Activated CD4-positive, alpha-beta T cell treated with anti-CD3 and anti-CD28 coated beads, Interleukin-2, amount 10 ng/mL, durations not matched to agents 24 days and 14 days (primary cell): ENCODE measurements around the gene CCSER1. TPM values are rescaled to one million over a fixed set of nuclear protein-coding genes. Genes with fewer than 3 reads are reported as not detected.
"Not testable (repeated sequence)": the region's sequence is repeated elsewhere in the genome, so short reads cannot be mapped to it uniquely, and the experiment has no call there.

Source experiments
- DNase-seq: peaks from one replicate; pipeline ENCODE4 v3.0.0; 2022
- H3K27ac Mint-ChIP-seq: one replicate; pipeline ENCODE4 v1.8.0; 2022; ENCODE audit warnings: mild to moderate bottlenecking, mixed read lengths
- H3K27me3 Mint-ChIP-seq: one replicate; pipeline ENCODE4 v1.8.0; 2022; ENCODE audit warnings: mixed read lengths
- H3K36me3 Mint-ChIP-seq: one replicate; pipeline ENCODE4 v1.8.0; 2022; ENCODE audit warnings: low read depth, mild to moderate bottlenecking, mixed read lengths
- H3K4me1 Mint-ChIP-seq: one replicate; pipeline ENCODE4 v1.8.0; 2021; ENCODE audit warnings: mixed read lengths
- H3K4me3 Mint-ChIP-seq: one replicate; pipeline ENCODE4 v1.8.0; 2022; ENCODE audit warnings: mild to moderate bottlenecking, moderate library complexity, mixed read lengths
- H3K9me3 Mint-ChIP-seq: one replicate; pipeline ENCODE4 v1.8.0; 2021; ENCODE audit warnings: mixed read lengths
- intact Hi-C: fragments of 100-400 bp; cut with micrococcal nuclease; formaldehyde crosslinking; loops from one replicate; pipeline ENCODE4 v1.15.1; 2023
- total RNA-seq: library from RNA; stranded (reverse); gene quantifications from 2 replicates; pipeline ENCODE4 v1.2.3, GENCODE V29; 2022

CCSER1 gene
- total RNA-seq, 1 donor from 2014 or later = not detected

GRCh38 chr4:90837241-90837640 lies 710.0 kb downstream of the CCSER1 start:
- Mint-ChIP-seq H3K4me3 (no peak overlapping the region), H3K36me3 (no peaks in the 10 kb centered on the region), H3K27me3 (no peaks in the 10 kb centered on the region), H3K27ac (no peak overlapping the region), H3K9me3 (no peaks in the 10 kb centered on the region), H3K4me1 (no peaks in the 10 kb centered on the region)
- DNase-seq = no peak
- intact Hi-C loops = no loop called here

- DNase-seq, H3K27ac Mint-ChIP-seq, H3K4me1 Mint-ChIP-seq, H3K9me3 Mint-ChIP-seq, H3K27me3 Mint-ChIP-seq, H3K4me3 Mint-ChIP-seq, H3K36me3 Mint-ChIP-seq, intact Hi-C loops: not testable (repeated sequence)
Observed at GRCh38 chr4:90838859-90839258, 711.7 kb downstream of the CCSER1 start.

- H3K27ac Mint-ChIP-seq = no peak overlapping the region
- no peaks in the 10 kb centered on the region for H3K4me1 Mint-ChIP-seq
- intact Hi-C loops = no loop called here
- no peaks in the 10 kb centered on the region for H3K36me3 Mint-ChIP-seq
- H3K4me3 Mint-ChIP-seq = no peak overlapping the region
- no peaks in the 10 kb centered on the region for H3K9me3 Mint-ChIP-seq
- H3K27me3 Mint-ChIP-seq = no peaks in the 10 kb centered on the region
- DNase-seq = no peak
Observed at GRCh38 chr4:90840291-90840690, 713.1 kb downstream of the CCSER1 start.

- DNase-seq = no peak
- intact Hi-C loops = no loop called here
- no peak overlapping the region for H3K4me3 Mint-ChIP-seq
Observed at GRCh38 chr4:90840828-90841227, 713.6 kb downstream of the CCSER1 start.

GRCh38 chr4:90841676-90842075 lies 714.5 kb downstream of the CCSER1 start:
- Mint-ChIP-seq H3K9me3 (no peaks in the 10 kb centered on the region), H3K4me3 (no peak overlapping the region), H3K36me3 (no peaks in the 10 kb centered on the region), H3K27ac (no peak overlapping the region), H3K4me1 (no peaks in the 10 kb centered on the region), H3K27me3 (no peaks in the 10 kb centered on the region)
- intact Hi-C loops = no loop called here
- DNase-seq = no peak

More at GRCh38 chr4:90840828-90841227, 713.6 kb downstream of the CCSER1 start:
- H3K36me3 Mint-ChIP-seq = no peaks in the 10 kb centered on the region
- H3K27ac Mint-ChIP-seq = no peak overlapping the region
- no peaks in the 10 kb centered on the region for H3K4me1 Mint-ChIP-seq
- H3K27me3 Mint-ChIP-seq = no peaks in the 10 kb centered on the region
- H3K9me3 Mint-ChIP-seq = no peaks in the 10 kb centered on the region

- no peaks in the 10 kb centered on the region for H3K4me1 Mint-ChIP-seq
- H3K9me3 Mint-ChIP-seq = no peaks in the 10 kb centered on the region
Observed at GRCh38 chr4:90842960-90843359, 715.8 kb downstream of the CCSER1 start.

GRCh38 chr4:90844241-90844640 lies 717.0 kb downstream of the CCSER1 start:
- Mint-ChIP-seq H3K36me3 (no peaks in the 10 kb centered on the region), H3K4me3 (no peak overlapping the region), H3K27me3 (no peaks in the 10 kb centered on the region), H3K9me3 (no peaks in the 10 kb centered on the region), H3K4me1 (no peaks in the 10 kb centered on the region), H3K27ac (no peak overlapping the region)
- no peak for DNase-seq
- intact Hi-C loops = no loop called here

More at GRCh38 chr4:90842960-90843359, 715.8 kb downstream of the CCSER1 start:
- Mint-ChIP-seq H3K27me3 (no peaks in the 10 kb centered on the region), H3K4me3 (no peak overlapping the region), H3K36me3 (no peaks in the 10 kb centered on the region), H3K27ac (no peak overlapping the region)
- intact Hi-C loops = no loop called here
- no peak for DNase-seq

GRCh38 chr4:90845777-90846176 lies 718.6 kb downstream of the CCSER1 start:
- H3K4me1 Mint-ChIP-seq = no peaks in the 10 kb centered on the region
- intact Hi-C loops = no loop called here
- no peak for DNase-seq
- no peaks in the 10 kb centered on the region for H3K9me3 Mint-ChIP-seq
- H3K36me3 Mint-ChIP-seq = no peaks in the 10 kb centered on the region
- no peaks in the 10 kb centered on the region for H3K27me3 Mint-ChIP-seq
- no peak overlapping the region for H3K4me3 Mint-ChIP-seq
- H3K27ac Mint-ChIP-seq = no peak overlapping the region

GRCh38 chr4:90852237-90852636 lies 725.0 kb downstream of the CCSER1 start:
- Mint-ChIP-seq H3K27me3 (no peaks in the 10 kb centered on the region), H3K36me3 (no peaks in the 10 kb centered on the region), H3K4me1 (no peaks in the 10 kb centered on the region), H3K4me3 (no peak overlapping the region), H3K27ac (no peak overlapping the region), H3K9me3 (no peaks in the 10 kb centered on the region)
- intact Hi-C loops = no loop called here
- no peak for DNase-seq

- Mint-ChIP-seq H3K27me3 (no peaks in the 10 kb centered on the region), H3K36me3 (no peaks in the 10 kb centered on the region), H3K9me3 (no peaks in the 10 kb centered on the region), H3K4me3 (no peak overlapping the region), H3K4me1 (no peaks in the 10 kb centered on the region), H3K27ac (no peak overlapping the region)
- no peak for DNase-seq
- intact Hi-C loops = no loop called here
Observed at GRCh38 chr4:90855111-90855510, 727.9 kb downstream of the CCSER1 start.

- Mint-ChIP-seq H3K36me3 (no peaks in the 10 kb centered on the region), H3K4me1 (no peaks in the 10 kb centered on the region), H3K27ac (no peak overlapping the region), H3K27me3 (no peaks in the 10 kb centered on the region), H3K4me3 (no peak overlapping the region), H3K9me3 (no peaks in the 10 kb centered on the region)
- no peak for DNase-seq
- intact Hi-C loops = no loop called here
Observed at GRCh38 chr4:90857081-90857820, 730.1 kb downstream of the CCSER1 start.

GRCh38 chr4:90875791-90876190 lies 748.6 kb downstream of the CCSER1 start:
- no peaks in the 10 kb centered on the region for H3K36me3 Mint-ChIP-seq
- no peaks in the 10 kb centered on the region for H3K27me3 Mint-ChIP-seq
- H3K4me1 Mint-ChIP-seq = no peaks in the 10 kb centered on the region

GRCh38 chr4:90876296-90876695 lies 749.1 kb downstream of the CCSER1 start:
- Mint-ChIP-seq H3K27ac (no peak overlapping the region), H3K9me3 (peaks cover 4% of the 10 kb centered on the region), H3K4me1 (no peaks in the 10 kb centered on the region), H3K27me3 (no peaks in the 10 kb centered on the region), H3K4me3 (no peak overlapping the region), H3K36me3 (no peaks in the 10 kb centered on the region)
- no peak for DNase-seq
- intact Hi-C loops = no loop called here

More at GRCh38 chr4:90875791-90876190, 748.6 kb downstream of the CCSER1 start:
- intact Hi-C loops = no loop called here
- Mint-ChIP-seq H3K4me3 (no peak overlapping the region), H3K9me3 (peaks cover 4% of the 10 kb centered on the region), H3K27ac (no peak overlapping the region)
- no peak for DNase-seq

GRCh38 chr4:90883519-90883918 lies 756.3 kb downstream of the CCSER1 start:
- Mint-ChIP-seq H3K36me3 (no peaks in the 10 kb centered on the region), H3K4me3 (no peak overlapping the region), H3K27ac (no peak overlapping the region), H3K9me3 (no peaks in the 10 kb centered on the region), H3K27me3 (no peaks in the 10 kb centered on the region), H3K4me1 (no peaks in the 10 kb centered on the region)
- intact Hi-C loops = no loop called here
- no peak for DNase-seq

- Mint-ChIP-seq H3K27me3 (no peaks in the 10 kb centered on the region), H3K4me3 (no peak overlapping the region), H3K36me3 (no peaks in the 10 kb centered on the region), H3K9me3 (no peaks in the 10 kb centered on the region), H3K4me1 (no peaks in the 10 kb centered on the region), H3K27ac (no peak overlapping the region)
- intact Hi-C loops = no loop called here
- DNase-seq = no peak
Observed at GRCh38 chr4:90888571-90888970, 761.4 kb downstream of the CCSER1 start.
